ENCODE measurements around the gene RETNLB.

The RETNLB gene

DNA sequence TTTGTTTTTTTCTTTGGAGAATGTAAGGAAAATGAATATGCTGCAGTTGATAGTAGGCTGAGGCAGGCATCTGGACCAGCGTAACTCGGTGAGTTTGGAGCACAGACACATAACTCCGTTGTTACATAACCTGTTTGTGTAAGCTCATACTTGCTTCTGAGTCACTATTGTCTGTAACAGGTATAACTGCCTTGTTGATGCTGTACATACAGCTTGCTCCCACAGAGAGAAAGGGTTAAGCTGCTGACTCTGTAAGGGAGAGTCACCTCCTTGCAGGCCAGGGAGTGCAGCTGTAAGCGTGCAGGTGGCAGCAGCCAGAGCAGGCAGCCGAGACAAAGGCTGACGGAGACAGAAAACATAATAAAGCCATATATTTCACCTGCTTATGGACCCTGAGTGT, 20.4 kb downstream of the RETNLB start:
- TF ChIP-seq, protein P1, sequence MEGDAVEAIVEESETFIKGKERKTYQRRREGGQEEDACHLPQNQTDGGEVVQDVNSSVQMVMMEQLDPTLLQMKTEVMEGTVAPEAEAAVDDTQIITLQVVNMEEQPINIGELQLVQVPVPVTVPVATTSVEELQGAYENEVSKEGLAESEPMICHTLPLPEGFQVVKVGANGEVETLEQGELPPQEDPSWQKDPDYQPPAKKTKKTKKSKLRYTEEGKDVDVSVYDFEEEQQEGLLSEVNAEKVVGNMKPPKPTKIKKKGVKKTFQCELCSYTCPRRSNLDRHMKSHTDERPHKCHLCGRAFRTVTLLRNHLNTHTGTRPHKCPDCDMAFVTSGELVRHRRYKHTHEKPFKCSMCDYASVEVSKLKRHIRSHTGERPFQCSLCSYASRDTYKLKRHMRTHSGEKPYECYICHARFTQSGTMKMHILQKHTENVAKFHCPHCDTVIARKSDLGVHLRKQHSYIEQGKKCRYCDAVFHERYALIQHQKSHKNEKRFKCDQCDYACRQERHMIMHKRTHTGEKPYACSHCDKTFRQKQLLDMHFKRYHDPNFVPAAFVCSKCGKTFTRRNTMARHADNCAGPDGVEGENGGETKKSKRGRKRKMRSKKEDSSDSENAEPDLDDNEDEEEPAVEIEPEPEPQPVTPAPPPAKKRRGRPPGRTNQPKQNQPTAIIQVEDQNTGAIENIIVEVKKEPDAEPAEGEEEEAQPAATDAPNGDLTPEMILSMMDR (IDR thresholded peaks at IDR 0.05; ENCODE audit: insufficient read depth, low read length, missing control alignments), result no peak
- DNase-seq (ENCODE audit: low read depth, low spot score), result no peak
- CTCF ChIA-PET, result no interaction called here
- H3K4me3 ChIP-seq (ENCODE audit: low read depth, low read length), result no peak overlapping the region
- POLR2A ChIA-PET, result no interaction called here

DNA sequence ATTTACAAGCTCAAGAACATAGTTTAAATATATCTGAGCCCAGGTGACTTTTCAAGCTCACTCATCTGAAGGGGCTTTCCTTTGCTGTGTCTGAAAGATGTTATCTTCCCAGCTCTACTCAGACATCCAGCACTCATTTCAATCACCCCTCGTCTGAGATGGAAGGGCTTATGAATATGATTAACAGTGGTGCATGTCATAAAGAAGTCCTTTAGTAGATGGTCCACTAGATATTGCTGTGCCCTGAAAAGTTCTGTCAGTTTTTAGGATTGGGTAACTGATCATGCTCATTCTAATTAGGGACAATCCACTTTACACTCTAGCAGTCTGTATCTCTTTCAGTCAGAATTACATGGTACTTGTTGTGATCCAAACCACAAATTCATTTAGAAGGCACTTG, 28.3 kb downstream of the RETNLB start:
- CTCF ChIA-PET, result no interaction called here
- POLR2A ChIA-PET, result no interaction called here
- TF ChIP-seq, protein P1 (IDR thresholded peaks at IDR 0.05; ENCODE audit: insufficient read depth, low read length, missing control alignments), result no peak
- no peak overlapping the region for H3K4me3 ChIP-seq (ENCODE audit: low read depth, low read length)
- no peak for DNase-seq (ENCODE audit: low read depth, low spot score)

DNA sequence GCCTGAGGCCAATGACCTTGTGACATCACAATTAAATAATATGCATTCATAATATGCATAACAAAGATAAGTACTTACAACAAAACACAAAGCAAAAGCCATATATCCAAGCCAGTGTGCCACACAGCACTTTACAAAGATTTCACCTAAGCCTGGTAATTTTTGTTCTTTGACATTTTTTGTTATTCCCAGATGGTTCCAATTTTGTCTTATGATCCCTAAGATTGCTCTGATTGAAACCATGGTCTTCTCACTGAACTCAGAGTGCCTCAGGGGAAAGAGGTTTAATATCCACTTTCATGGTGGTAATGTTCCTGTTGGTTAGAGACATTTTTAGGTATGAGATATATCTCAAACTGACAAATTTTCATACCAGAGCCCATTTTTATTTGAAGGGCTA, 29.1 kb downstream of the RETNLB start:
- TF ChIP-seq, protein P1 (IDR thresholded peaks at IDR 0.05; ENCODE audit: insufficient read depth, low read length, missing control alignments), result no peak
- no peak overlapping the region for H3K4me3 ChIP-seq (ENCODE audit: low read depth, low read length)
- CTCF ChIA-PET, result no interaction called here
- DNase-seq (ENCODE audit: low read depth, low spot score), result no peak
- POLR2A ChIA-PET, result no interaction called here

DNA sequence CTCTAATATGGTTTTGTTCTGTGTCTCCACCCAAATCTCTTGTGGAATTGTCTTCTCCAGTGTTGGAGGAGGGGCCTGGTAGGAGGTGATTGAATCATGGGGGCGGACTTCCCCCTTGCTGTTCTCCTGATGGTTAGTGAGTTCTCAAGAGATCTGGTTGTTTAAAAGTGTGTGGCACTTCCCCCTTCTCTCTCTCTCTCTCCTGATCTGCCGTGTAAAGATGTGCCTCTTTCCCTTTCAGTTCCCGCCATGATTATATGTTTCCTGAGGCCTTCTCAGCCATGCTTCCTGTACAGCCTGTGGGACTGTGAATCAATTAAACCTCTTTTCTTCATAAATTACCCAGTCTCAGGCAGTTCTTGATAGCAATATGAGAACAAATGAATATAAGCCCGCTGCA, 33.1 kb downstream of the RETNLB start:
- ChIA-PET POLR2A (no interaction called here), CTCF (no interaction called here)
- no peak overlapping the region for H3K4me3 ChIP-seq (ENCODE audit: low read depth, low read length)
- TF ChIP-seq, protein P1 (IDR thresholded peaks at IDR 0.05; ENCODE audit: insufficient read depth, low read length, missing control alignments), result no peak
- no peak for DNase-seq (ENCODE audit: low read depth, low spot score)

DNA sequence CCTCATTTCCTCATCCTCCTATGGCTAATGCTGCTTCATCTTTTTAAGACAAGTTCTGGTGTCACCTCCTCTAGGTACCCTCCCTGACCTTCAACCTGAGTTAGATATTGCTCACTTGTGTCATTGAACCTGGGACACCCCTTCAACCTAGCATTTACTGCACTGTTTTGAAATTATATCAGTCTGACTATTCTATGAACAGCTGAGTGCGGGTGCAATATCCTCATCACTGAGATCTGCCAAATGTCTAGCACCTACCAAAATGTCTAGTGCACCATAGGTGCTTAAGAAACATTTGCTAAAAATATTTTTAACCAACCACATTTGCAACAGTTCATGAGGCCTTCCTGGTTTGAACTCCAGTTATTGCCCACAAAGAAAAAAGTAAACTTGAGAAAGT, 34.5 kb downstream of the RETNLB start:
- no peak for DNase-seq (ENCODE audit: low read depth, low spot score)
- H3K4me3 ChIP-seq (ENCODE audit: low read depth, low read length), result no peak overlapping the region
- TF ChIP-seq, protein P1 (IDR thresholded peaks at IDR 0.05; ENCODE audit: insufficient read depth, low read length, missing control alignments), result no peak
- ChIA-PET POLR2A (no interaction called here), CTCF (no interaction called here)

DNA sequence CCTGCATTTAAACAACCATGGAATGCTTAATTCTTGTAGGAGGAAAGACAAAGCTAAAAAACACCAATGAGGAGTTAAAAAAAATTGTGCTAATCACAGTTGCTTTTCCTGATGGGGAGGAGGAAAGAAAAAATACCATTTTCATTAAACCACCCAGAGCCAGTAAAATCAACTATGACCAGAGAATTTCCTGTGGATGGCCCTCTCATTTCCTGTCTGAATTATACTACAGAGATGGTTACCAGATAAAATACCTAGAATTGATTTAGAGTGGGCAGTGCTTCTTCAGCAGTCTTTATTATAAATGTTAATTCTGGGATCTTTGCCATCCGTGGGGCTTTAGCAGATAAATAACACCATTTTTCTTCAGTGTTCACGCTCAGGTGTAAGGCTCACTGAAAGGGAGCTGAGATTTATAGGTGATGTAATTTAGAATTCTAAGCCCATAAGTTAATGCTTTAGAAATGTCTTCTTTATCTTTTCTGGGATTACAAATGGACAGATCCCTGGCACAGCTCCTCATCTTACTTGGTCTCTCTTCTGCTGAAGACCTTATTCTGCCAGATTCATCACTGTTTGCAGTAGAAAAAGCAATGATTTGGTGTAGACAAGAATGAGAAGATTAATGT, 37.9 kb downstream of the RETNLB start:
- POLR2A ChIA-PET, result no interaction called here
- CTCF ChIA-PET, result no interaction called here
- H3K4me3 ChIP-seq (ENCODE audit: low read depth, low read length), result no peak overlapping the region
- no peak for DNase-seq (ENCODE audit: low read depth, low spot score)
- TF ChIP-seq, protein P1 (IDR thresholded peaks at IDR 0.05; ENCODE audit: insufficient read depth, low read length, missing control alignments), result no peak

Measured in AG04449 (cell line).